Measurements from ENCODE around the gene TMEM18. TPM values are rescaled to one million over a fixed set of nuclear protein-coding genes. Genes with fewer than 3 reads are reported as not detected.

TMEM18 gene
- polyA plus RNA-seq, 1 experiment, result 40.9 TPM

- TF ChIP-seq CTCF (IDR thresholded peaks at IDR 0.05; ENCODE audit: low read depth, low read length), result no peak
- no peak overlapping the region for H3K27ac ChIP-seq (ENCODE audit: low read depth, low read length)
- ChIA-PET CTCF (no interaction called here), POLR2A (no interaction called here)
- H3K9me3 ChIP-seq (ENCODE audit: control insufficient read depth, insufficient read depth, low read length), result peaks cover 7% of the 10 kb centered on the region; the same call in 1 of the 2 replicates
- H3K4me3 ChIP-seq (ENCODE audit: low read depth, low read length), result no peak overlapping the region
- H3K27me3 ChIP-seq (ENCODE audit: control insufficient read depth, insufficient read depth, low read length), result no peaks in the 10 kb centered on the region
- no peak for DNase-seq (ENCODE audit: low read depth, low spot score)
Observed at GRCh38 chr2:682226-682625, 5.0 kb upstream of the TMEM18 start.

- H3K27me3 ChIP-seq (ENCODE audit: control insufficient read depth, insufficient read depth, low read length), result no peaks in the 10 kb centered on the region
- TF ChIP-seq CTCF (IDR thresholded peaks at IDR 0.05; ENCODE audit: low read depth, low read length), result no peak
- CTCF ChIA-PET, result no interaction called here
Observed at GRCh38 chr2:681312-681711, 4.1 kb upstream of the TMEM18 start.

GRCh38 chr2:680496-680895 lies 3.3 kb upstream of the TMEM18 start:
- no peak overlapping the region for H3K27ac ChIP-seq (ENCODE audit: low read depth, low read length)
- H3K9me3 ChIP-seq (ENCODE audit: control insufficient read depth, insufficient read depth, low read length), result peaks cover under 1% of the 10 kb centered on the region
- no peaks in the 10 kb centered on the region for H3K27me3 ChIP-seq (ENCODE audit: control insufficient read depth, insufficient read depth, low read length)
- H3K4me3 ChIP-seq (ENCODE audit: low read depth, low read length), result no peak overlapping the region
- TF ChIP-seq CTCF (IDR thresholded peaks at IDR 0.05; ENCODE audit: low read depth, low read length), result no peak
- no peak for DNase-seq (ENCODE audit: low read depth, low spot score)
- ChIA-PET CTCF (interaction anchor here (0.6 kb wide), 1 partner anchor 304 kb away, joined by 3 read pairs; no protein-coding TSS in a partner anchor), POLR2A (no interaction called here)

More at GRCh38 chr2:681312-681711, 4.1 kb upstream of the TMEM18 start:
- POLR2A ChIA-PET, result no interaction called here
- Histone ChIP-seq H3K4me3 (ENCODE audit: low read depth, low read length) (no peak overlapping the region), H3K9me3 (ENCODE audit: control insufficient read depth, insufficient read depth, low read length) (peaks cover 7% of the 10 kb centered on the region), H3K27ac (ENCODE audit: low read depth, low read length) (no peak overlapping the region)
- DNase-seq (ENCODE audit: low read depth, low spot score), result no peak

- Histone ChIP-seq H3K27ac (ENCODE audit: low read depth, low read length) (no peak overlapping the region), H3K4me3 (ENCODE audit: low read depth, low read length) (no peak overlapping the region), H3K27me3 (ENCODE audit: control insufficient read depth, insufficient read depth, low read length) (no peaks in the 10 kb centered on the region), H3K9me3 (ENCODE audit: control insufficient read depth, insufficient read depth, low read length) (no peaks in the 10 kb centered on the region; the same call in 1 of the 2 replicates)
- no peak for DNase-seq (ENCODE audit: low read depth, low spot score)
- no peak for TF ChIP-seq CTCF (IDR thresholded peaks at IDR 0.05; ENCODE audit: low read depth, low read length)
- POLR2A ChIA-PET, result no interaction called here
- CTCF ChIA-PET, result no interaction called here
Observed at GRCh38 chr2:678964-679363, 1.8 kb upstream of the TMEM18 start.

- H3K4me3 ChIP-seq (ENCODE audit: low read depth, low read length), result peak overlapping the region; percentile 99
- peak overlapping the region; percentile 99 for H3K27ac ChIP-seq (ENCODE audit: low read depth, low read length)
- ChIA-PET POLR2A (interaction anchor here (0.7 to 1.0 kb wide), 2 partner anchors 63 to 1176 kb away, joined by 4 to 5 read pairs; no protein-coding TSS in a partner anchor), CTCF (interaction anchor here (0.6 to 2.4 kb wide), 5 partner anchors 11 to 868 kb away, joined by 3 to 15 read pairs (median 5); no protein-coding TSS in a partner anchor)
- H3K9me3 ChIP-seq (ENCODE audit: control insufficient read depth, insufficient read depth, low read length), result no peaks in the 10 kb centered on the region; the same call in 1 of the 2 replicates
- DNase-seq (ENCODE audit: low read depth, low spot score), result no peak
- H3K27me3 ChIP-seq (ENCODE audit: control insufficient read depth, insufficient read depth, low read length), result no peaks in the 10 kb centered on the region
- TF ChIP-seq CTCF (IDR thresholded peaks at IDR 0.05; ENCODE audit: low read depth, low read length), result no peak
Observed at GRCh38 chr2:677959-678550, 849 bp upstream of the TMEM18 start.

Data from AG04450 (cell line).